Measurements from ENCODE around the gene PLA2G15. TPM values are rescaled to one million over a fixed set of nuclear protein-coding genes. Genes with fewer than 3 reads are reported as not detected.

The PLA2G15 gene
- polyA plus RNA-seq, 1 of the 3 experiments (the other 2 are of a cell fraction) = 23.9 TPM

GRCh38 chr16:68219725-68220351, 25.3 kb upstream of the PLA2G15 start:
- H3K36me3 ChIP-seq (replicated peaks in 1 of 2; ENCODE audit: control insufficient read depth in 1 of 2, insufficient read depth in 2 of 2, low read length in 1 of 2) = peaks cover 0 to 6% of the 10 kb centered on the region in 2 experiments
- H3K4me2 ChIP-seq = no peak overlapping the region
- no peaks in the 10 kb centered on the region for H3K79me2 ChIP-seq (ENCODE audit: insufficient read depth)
- peaks cover 4% of the 10 kb centered on the region for H3F3A ChIP-seq (replicated peaks; ENCODE audit: insufficient read depth)
- DNase-seq = no peak
- no peaks in the 10 kb centered on the region for H3K9me3 ChIP-seq
- CTCF ChIA-PET = interaction anchor here (1.1 to 2.0 kb wide), 3 partner anchors 9 to 126 kb away, joined by 3 to 7 read pairs (median 5); no protein-coding TSS in a partner anchor
- WGBS (ENCODE audit: low lambda C conversion rate) = 84% methylated on average over 6 of the region's 6 CpGs
- POLR2A ChIA-PET = no interaction called here
- H4K20me1 ChIP-seq (ENCODE audit: insufficient read depth) = no peaks in the 10 kb centered on the region
- TF ChIP-seq USF1 (IDR thresholded peaks at IDR 0.05; ENCODE audit: borderline replicate concordance, low read depth) (no peak), TCF12 (IDR thresholded peaks at IDR 0.05) (no peak), ELF1 (IDR thresholded peaks at IDR 0.05) (no peak), CHD2 (IDR thresholded peaks at IDR 0.05; ENCODE audit: low read length, partially characterized antibody) (no peak), FOXM1 (IDR thresholded peaks at IDR 0.05; ENCODE audit: low read depth) (no peak), JUND (IDR thresholded peaks at IDR 0.05) (no peak), RFX5 (IDR thresholded peaks at IDR 0.05; ENCODE audit: low read length) (no peak), RCOR1 (IDR thresholded peaks at IDR 0.05; ENCODE audit: low read length) (no peak), GABPA (IDR thresholded peaks at IDR 0.05; ENCODE audit: low read depth) (no peak)
- H3K4me3 ChIP-seq (ENCODE audit: low read depth in 2 of 2, low read length in 1 of 2) = no peak overlapping the region
- peaks cover 0 to 3% of the 10 kb centered on the region in 2 experiments; a peak in 2 of 4 replicates for H3K4me1 ChIP-seq (ENCODE audit: control insufficient read depth in 1 of 2, insufficient read depth in 2 of 2, low read depth in 1 of 2, low read length in 1 of 2)
- H3K27ac ChIP-seq (ENCODE audit: low read depth in 2 of 2, low read length in 1 of 2) = no peak overlapping the region
- no peaks in the 10 kb centered on the region for H3K9me2 ChIP-seq
- H2AFZ ChIP-seq (ENCODE audit: low read depth) = no peak overlapping the region
- no peaks in the 10 kb centered on the region for H3K27me3 ChIP-seq (ENCODE audit: insufficient read depth)
- no peak overlapping the region for H3K9ac ChIP-seq

GRCh38 chr16:68223072-68223471, 22.1 kb upstream of the PLA2G15 start:
- Histone ChIP-seq H3K36me3 (replicated peaks in 1 of 2; ENCODE audit: control insufficient read depth in 1 of 2, insufficient read depth in 2 of 2, low read length in 1 of 2) (peaks cover 3 to 4% of the 10 kb centered on the region in 2 experiments), H3F3A (replicated peaks; ENCODE audit: insufficient read depth) (peaks cover 8% of the 10 kb centered on the region), H3K9me2 (no peaks in the 10 kb centered on the region), H3K4me3 (ENCODE audit: low read depth in 2 of 2, low read length in 1 of 2) (no peak overlapping the region), H3K27me3 (ENCODE audit: insufficient read depth) (no peaks in the 10 kb centered on the region), H3K79me2 (ENCODE audit: insufficient read depth) (no peaks in the 10 kb centered on the region), H4K20me1 (ENCODE audit: insufficient read depth) (no peaks in the 10 kb centered on the region), H3K9ac (no peak overlapping the region), H3K27ac (ENCODE audit: low read depth in 2 of 2, low read length in 1 of 2) (peak overlapping the region in 1 of 2 experiments; percentile 56; a peak in 2 of 4 replicates), H3K9me3 (no peaks in the 10 kb centered on the region), H3K4me2 (no peak overlapping the region), H3K4me1 (ENCODE audit: control insufficient read depth in 1 of 2, insufficient read depth in 2 of 2, low read depth in 1 of 2, low read length in 1 of 2) (peaks cover 0 to 23% of the 10 kb centered on the region in 2 experiments; a peak in 2 of 4 replicates), H2AFZ (ENCODE audit: low read depth) (no peak overlapping the region)
- WGBS (ENCODE audit: low lambda C conversion rate) = no CpG with 5 or more reads among the region's 1 CpG
- TF ChIP-seq EP300 (IDR thresholded peaks at IDR 0.05; ENCODE audit: borderline replicate concordance in 1 of 2, low read depth in 1 of 2, low read length in 1 of 2) = 0 out of 4 replicates have a peak, but pooled peaks of 1 of the 2 experiments have one; percentile 41
- no peak for TF ChIP-seq SMC3 (IDR thresholded peaks at IDR 0.05; ENCODE audit: low read depth, low read length)
- TF ChIP-seq, protein P1, sequence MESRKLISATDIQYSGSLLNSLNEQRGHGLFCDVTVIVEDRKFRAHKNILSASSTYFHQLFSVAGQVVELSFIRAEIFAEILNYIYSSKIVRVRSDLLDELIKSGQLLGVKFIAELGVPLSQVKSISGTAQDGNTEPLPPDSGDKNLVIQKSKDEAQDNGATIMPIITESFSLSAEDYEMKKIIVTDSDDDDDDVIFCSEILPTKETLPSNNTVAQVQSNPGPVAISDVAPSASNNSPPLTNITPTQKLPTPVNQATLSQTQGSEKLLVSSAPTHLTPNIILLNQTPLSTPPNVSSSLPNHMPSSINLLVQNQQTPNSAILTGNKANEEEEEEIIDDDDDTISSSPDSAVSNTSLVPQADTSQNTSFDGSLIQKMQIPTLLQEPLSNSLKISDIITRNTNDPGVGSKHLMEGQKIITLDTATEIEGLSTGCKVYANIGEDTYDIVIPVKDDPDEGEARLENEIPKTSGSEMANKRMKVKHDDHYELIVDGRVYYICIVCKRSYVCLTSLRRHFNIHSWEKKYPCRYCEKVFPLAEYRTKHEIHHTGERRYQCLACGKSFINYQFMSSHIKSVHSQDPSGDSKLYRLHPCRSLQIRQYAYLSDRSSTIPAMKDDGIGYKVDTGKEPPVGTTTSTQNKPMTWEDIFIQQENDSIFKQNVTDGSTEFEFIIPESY (IDR thresholded peaks at IDR 0.05; ENCODE audit: borderline replicate concordance, low read depth) = no peak
- TF ChIP-seq GATA2 (CRISPR knock-in tag; IDR thresholded peaks at IDR 0.05) = peak; percentile 16; the same call in 1 of the 2 replicates
- TF ChIP-seq, protein P2, sequence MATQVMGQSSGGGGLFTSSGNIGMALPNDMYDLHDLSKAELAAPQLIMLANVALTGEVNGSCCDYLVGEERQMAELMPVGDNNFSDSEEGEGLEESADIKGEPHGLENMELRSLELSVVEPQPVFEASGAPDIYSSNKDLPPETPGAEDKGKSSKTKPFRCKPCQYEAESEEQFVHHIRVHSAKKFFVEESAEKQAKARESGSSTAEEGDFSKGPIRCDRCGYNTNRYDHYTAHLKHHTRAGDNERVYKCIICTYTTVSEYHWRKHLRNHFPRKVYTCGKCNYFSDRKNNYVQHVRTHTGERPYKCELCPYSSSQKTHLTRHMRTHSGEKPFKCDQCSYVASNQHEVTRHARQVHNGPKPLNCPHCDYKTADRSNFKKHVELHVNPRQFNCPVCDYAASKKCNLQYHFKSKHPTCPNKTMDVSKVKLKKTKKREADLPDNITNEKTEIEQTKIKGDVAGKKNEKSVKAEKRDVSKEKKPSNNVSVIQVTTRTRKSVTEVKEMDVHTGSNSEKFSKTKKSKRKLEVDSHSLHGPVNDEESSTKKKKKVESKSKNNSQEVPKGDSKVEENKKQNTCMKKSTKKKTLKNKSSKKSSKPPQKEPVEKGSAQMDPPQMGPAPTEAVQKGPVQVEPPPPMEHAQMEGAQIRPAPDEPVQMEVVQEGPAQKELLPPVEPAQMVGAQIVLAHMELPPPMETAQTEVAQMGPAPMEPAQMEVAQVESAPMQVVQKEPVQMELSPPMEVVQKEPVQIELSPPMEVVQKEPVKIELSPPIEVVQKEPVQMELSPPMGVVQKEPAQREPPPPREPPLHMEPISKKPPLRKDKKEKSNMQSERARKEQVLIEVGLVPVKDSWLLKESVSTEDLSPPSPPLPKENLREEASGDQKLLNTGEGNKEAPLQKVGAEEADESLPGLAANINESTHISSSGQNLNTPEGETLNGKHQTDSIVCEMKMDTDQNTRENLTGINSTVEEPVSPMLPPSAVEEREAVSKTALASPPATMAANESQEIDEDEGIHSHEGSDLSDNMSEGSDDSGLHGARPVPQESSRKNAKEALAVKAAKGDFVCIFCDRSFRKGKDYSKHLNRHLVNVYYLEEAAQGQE (IDR thresholded peaks at IDR 0.05; ENCODE audit: low read depth, low read length) = no peak
- CTCF ChIA-PET = interaction anchor here (1.4 to 1.9 kb wide), 2 partner anchors 129 to 138 kb away, joined by 3 to 10 read pairs; partner anchors contain the start of gene NFATC3
- POLR2A ChIA-PET = no interaction called here
- DNase-seq = no peak
